Right lobe of liver (tissue), 4 donors: ENCODE results near the gene UBE2G1.

Experiments used
- CTCF ChIP-seq, 4 donors: fragments of 200-600 bp in 3 of 4; fragments of 450-650 bp in 1 of 4; IDR thresholded peaks; one replicate each; pipeline versions ENCODE4 v1.5.1 to v1.8.0; 2016 to 2022; ENCODE audit warnings: antibody characterized with exemption in 4 of 4, mild to moderate bottlenecking in 2 of 4
- POLR2A ChIP-seq: fragments of 450-650 bp; IDR thresholded peaks from one replicate; pipeline ENCODE4 v1.6.1; 2017; ENCODE audit warnings: antibody characterized with exemption, mild to moderate bottlenecking
- donor health status: DM: no; HTN: no; CAD: no.
- donor health status: DM: no; HTN: no; CAD: no.
- donor health status: DM: no; HTN: yes; CAD: no.

GRCh38 chr17:4247971-4248388, 118.5 kb downstream of the UBE2G1 start:
- no peak for TF ChIP-seq POLR2A
- TF ChIP-seq CTCF (IDR thresholded peaks at IDR 0.05) = no peak
